ENCODE measurements around the gene TRMT6. TPM values are rescaled to one million over a fixed set of nuclear protein-coding genes. Genes with fewer than 3 reads are reported as not detected.

TRMT6 gene
- total RNA-seq, 4 donors from 2014 or later, result 9.5 to 13.6 (median 12.5) TPM

DNA sequence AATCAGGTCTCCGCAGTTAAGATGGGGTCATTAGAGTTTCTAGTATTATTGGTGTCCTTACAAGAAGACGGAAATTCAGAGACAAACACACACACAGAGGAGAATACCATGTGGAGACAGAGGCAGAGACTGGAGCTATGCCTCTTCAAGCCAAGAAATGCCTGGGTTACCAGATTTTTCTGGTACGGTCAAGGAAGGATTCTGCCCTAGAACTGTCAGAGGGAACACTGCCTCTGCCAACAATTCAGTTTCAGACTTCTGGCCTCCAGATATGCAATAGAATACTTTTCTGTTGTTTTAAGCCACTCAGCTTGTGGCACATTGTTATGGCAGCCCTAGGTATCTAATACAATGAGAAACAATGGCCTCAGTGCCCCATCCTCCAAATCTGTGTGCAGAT, 18.9 kb downstream of the TRMT6 start:
- ATAC-seq, result no peak
- no peaks in the 10 kb centered on the region for H3K9me3 ChIP-seq
- H3K27me3 ChIP-seq, result no peaks in the 10 kb centered on the region
- no peak overlapping the region for H3K4me3 ChIP-seq
- no peak overlapping the region for H3K27ac ChIP-seq
- no peaks in the 10 kb centered on the region for H3K36me3 ChIP-seq
- no peak for TF ChIP-seq EP300 (IDR thresholded peaks at IDR 0.05)
- TF ChIP-seq POLR2A (IDR thresholded peaks at IDR 0.05), result no peak
- TF ChIP-seq, protein P1, sequence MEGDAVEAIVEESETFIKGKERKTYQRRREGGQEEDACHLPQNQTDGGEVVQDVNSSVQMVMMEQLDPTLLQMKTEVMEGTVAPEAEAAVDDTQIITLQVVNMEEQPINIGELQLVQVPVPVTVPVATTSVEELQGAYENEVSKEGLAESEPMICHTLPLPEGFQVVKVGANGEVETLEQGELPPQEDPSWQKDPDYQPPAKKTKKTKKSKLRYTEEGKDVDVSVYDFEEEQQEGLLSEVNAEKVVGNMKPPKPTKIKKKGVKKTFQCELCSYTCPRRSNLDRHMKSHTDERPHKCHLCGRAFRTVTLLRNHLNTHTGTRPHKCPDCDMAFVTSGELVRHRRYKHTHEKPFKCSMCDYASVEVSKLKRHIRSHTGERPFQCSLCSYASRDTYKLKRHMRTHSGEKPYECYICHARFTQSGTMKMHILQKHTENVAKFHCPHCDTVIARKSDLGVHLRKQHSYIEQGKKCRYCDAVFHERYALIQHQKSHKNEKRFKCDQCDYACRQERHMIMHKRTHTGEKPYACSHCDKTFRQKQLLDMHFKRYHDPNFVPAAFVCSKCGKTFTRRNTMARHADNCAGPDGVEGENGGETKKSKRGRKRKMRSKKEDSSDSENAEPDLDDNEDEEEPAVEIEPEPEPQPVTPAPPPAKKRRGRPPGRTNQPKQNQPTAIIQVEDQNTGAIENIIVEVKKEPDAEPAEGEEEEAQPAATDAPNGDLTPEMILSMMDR (IDR thresholded peaks at IDR 0.05), result no peak
- no peak for TF ChIP-seq POLR2AphosphoS5 (IDR thresholded peaks at IDR 0.05)
- no peaks in the 10 kb centered on the region for H3K4me1 ChIP-seq
- WGBS, 2 donors (ENCODE audit: low coverage in 1 of 2), result 67 to 68% methylated on average over 3 of the region's 3 CpGs

DNA sequence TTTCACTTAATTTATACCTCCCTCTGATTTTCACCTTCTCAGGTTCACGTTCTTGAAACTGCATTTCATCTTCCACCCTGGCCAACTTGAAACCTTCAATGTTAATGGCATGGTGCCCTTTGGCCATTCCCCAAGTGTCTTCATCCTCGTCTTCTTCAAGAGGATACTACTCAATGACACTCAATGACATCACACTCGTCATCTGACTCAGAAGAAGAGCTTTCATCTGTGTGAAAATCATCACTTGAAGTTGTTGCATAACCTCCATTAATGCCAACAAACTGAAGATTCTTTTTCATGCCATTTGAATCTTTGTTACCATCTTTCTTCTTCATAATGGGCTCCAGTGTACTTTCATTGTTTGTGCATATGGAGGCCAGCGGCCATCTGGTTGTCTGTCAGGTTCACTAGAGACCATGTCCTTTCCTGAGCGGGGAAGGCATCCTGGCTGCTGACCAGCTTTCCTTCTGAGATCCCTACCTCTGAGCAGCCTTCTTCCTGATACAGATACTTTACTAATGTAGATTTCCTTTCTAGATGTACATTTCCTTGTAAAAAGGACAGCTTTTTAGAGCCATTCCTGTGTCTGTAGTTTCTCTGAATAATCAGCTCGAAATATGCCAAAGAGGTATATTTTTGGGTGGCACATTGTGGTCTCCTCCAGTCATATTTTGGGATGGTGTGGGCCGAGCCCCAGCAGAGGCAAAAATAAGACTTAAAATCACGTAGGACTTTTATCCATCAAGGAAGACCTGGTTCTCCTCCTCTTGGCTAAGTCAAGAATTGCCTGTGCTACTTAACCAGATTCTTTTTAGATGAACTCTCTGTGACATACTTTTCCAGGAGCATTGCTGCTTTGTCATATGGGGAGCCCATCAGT, 21.3 kb downstream of the TRMT6 start:
- ATAC-seq, result no peak
- TF ChIP-seq EP300 (IDR thresholded peaks at IDR 0.05) (no peak), POLR2A (IDR thresholded peaks at IDR 0.05) (no peak), POLR2AphosphoS5 (IDR thresholded peaks at IDR 0.05) (no peak)
- TF ChIP-seq, protein P1 (IDR thresholded peaks at IDR 0.05), result no peak
- 60 to 78% methylated on average over 3 to 7 of the region's 8 CpGs for WGBS, 2 donors (ENCODE audit: low coverage in 1 of 2)
- Histone ChIP-seq H3K4me3 (no peak overlapping the region), H3K9me3 (no peaks in the 10 kb centered on the region), H3K27me3 (no peaks in the 10 kb centered on the region), H3K4me1 (no peaks in the 10 kb centered on the region), H3K27ac (no peak overlapping the region), H3K36me3 (no peaks in the 10 kb centered on the region)

DNA sequence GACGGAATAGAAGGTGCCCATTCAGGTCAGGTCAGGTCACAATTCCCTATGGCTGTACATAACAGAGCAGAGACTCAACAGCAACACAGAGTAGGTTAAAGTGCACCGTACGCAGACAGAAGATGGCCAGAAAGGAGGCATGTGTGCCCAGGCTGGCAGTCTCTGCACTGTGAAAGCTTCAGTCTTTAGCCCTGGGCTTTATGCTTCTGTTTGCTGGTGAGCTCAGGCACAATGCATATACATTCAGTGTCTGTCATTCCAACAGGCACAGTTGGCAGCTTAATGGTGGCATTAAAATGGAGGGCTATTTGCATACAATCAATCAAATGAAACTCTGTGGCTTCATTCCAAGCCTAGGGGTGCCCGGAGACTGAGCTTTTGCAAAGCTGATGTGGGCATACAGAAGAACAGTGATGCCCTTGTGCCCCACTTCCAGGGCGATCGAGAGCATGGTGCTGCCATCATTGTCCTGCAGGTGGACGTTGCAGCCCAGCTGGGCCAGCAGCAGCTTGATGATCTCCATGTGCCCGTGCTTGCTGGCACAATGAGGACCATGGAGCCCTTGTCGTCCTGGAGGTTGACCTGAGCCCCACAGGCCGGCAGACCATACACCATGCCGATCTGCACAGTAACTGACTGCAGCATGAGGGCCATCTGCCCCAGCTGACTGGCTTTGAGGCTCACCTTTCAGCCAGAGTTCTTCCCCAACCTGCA, 22.4 kb downstream of the TRMT6 start:
- H3K36me3 ChIP-seq, result no peaks in the 10 kb centered on the region

DNA sequence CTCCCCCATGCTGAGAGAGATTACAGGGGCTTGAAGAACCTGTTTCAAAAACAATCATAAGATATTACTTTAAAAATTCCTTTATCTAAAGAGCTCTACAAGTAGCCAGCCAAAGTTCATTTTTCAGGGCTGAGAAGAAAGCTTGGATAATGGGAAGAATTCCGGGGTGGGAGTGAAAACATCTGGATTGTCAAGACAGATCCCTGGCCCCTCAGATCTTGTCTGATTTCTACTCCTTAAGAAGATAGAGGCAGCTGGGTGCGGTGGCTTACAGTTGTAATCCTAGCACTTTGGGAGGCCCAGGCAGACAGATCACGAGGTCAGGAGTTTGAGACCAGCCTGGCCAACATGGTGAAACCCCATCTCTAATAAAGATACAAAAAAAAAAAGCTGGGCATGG, 24.8 kb downstream of the TRMT6 start:
- no peaks in the 10 kb centered on the region for H3K36me3 ChIP-seq
- peaks cover 11% of the 10 kb centered on the region for H3K27me3 ChIP-seq
- no peak overlapping the region for H3K27ac ChIP-seq
- no peaks in the 10 kb centered on the region for H3K4me1 ChIP-seq
- ATAC-seq, result no peak
- no peak overlapping the region for H3K4me3 ChIP-seq
- no peak for TF ChIP-seq EP300 (IDR thresholded peaks at IDR 0.05)
- TF ChIP-seq, protein P1 (IDR thresholded peaks at IDR 0.05), result no peak
- no peak for TF ChIP-seq POLR2A (IDR thresholded peaks at IDR 0.05)
- TF ChIP-seq POLR2AphosphoS5 (IDR thresholded peaks at IDR 0.05), result no peak
- H3K9me3 ChIP-seq, result no peaks in the 10 kb centered on the region
- WGBS, 2 donors (ENCODE audit: low coverage in 1 of 2), result 21 to 27% methylated on average over 2 of the region's 3 CpGs

More for the DNA sequence above, 22.4 kb downstream of the TRMT6 start:
- H3K4me3 ChIP-seq, result no peak overlapping the region
- ATAC-seq, result no peak
- 65 to 79% methylated on average over 3 of the region's 11 CpGs for WGBS, 2 donors (ENCODE audit: low coverage in 1 of 2)
- H3K27ac ChIP-seq, result no peak overlapping the region
- H3K27me3 ChIP-seq, result peaks cover 4% of the 10 kb centered on the region
- H3K9me3 ChIP-seq, result no peaks in the 10 kb centered on the region
- H3K4me1 ChIP-seq, result no peaks in the 10 kb centered on the region
- no peak for TF ChIP-seq EP300 (IDR thresholded peaks at IDR 0.05)
- no peak for TF ChIP-seq POLR2A (IDR thresholded peaks at IDR 0.05)
- TF ChIP-seq, protein P1 (IDR thresholded peaks at IDR 0.05), result no peak
- TF ChIP-seq POLR2AphosphoS5 (IDR thresholded peaks at IDR 0.05), result no peak
